GM21390 (cell line): ENCODE data around the gene PTPRN2.

Experiments used
- ATAC-seq: cut with Tn5 transposase; IDR thresholded peaks from one replicate; pipeline ENCODE4 v1.9.1; 2021; ENCODE audit not compliant: unreplicated experiment

The PTPRN2 gene

GRCh38 chr7:158495216-158495615 is 92.4 kb downstream of the PTPRN2 start:
- no peak for ATAC-seq

- ATAC-seq: no peak
Measured at GRCh38 chr7:158494643-158495042, 93.0 kb downstream of the PTPRN2 start.

GRCh38 chr7:158494162-158494586 is 93.4 kb downstream of the PTPRN2 start:
- no peak for ATAC-seq

- ATAC-seq: no peak
Measured at GRCh38 chr7:158492367-158492764, 95.3 kb downstream of the PTPRN2 start.

GRCh38 chr7:158491094-158491493 is 96.5 kb downstream of the PTPRN2 start:
- no peak for ATAC-seq

GRCh38 chr7:158490171-158490782 is 97.3 kb downstream of the PTPRN2 start:
- no peak for ATAC-seq

- ATAC-seq: no peak
Measured at GRCh38 chr7:158489462-158490155, 98.0 kb downstream of the PTPRN2 start.

GRCh38 chr7:158488181-158488971 is 99.2 kb downstream of the PTPRN2 start:
- no peak for ATAC-seq

- ATAC-seq: no peak
Measured at GRCh38 chr7:158487631-158488151, 99.9 kb downstream of the PTPRN2 start.

GRCh38 chr7:158486919-158487318 is 100.7 kb downstream of the PTPRN2 start:
- no peak for ATAC-seq

GRCh38 chr7:158484801-158485531 is 102.7 kb downstream of the PTPRN2 start:
- no peak for ATAC-seq

GRCh38 chr7:158482480-158482879 is 105.1 kb downstream of the PTPRN2 start:
- no peak for ATAC-seq

- no peak for ATAC-seq
Measured at GRCh38 chr7:158479664-158480025, 108.0 kb downstream of the PTPRN2 start.

- ATAC-seq: no peak
Measured at GRCh38 chr7:158479021-158479663, 108.5 kb downstream of the PTPRN2 start.

- ATAC-seq: no peak
Measured at GRCh38 chr7:158477866-158478265, 109.8 kb downstream of the PTPRN2 start.

GRCh38 chr7:158476331-158476932 is 111.2 kb downstream of the PTPRN2 start:
- ATAC-seq: no peak

- ATAC-seq: no peak
Measured at GRCh38 chr7:158475679-158476052, 112.0 kb downstream of the PTPRN2 start.

GRCh38 chr7:158475036-158475678 is 112.5 kb downstream of the PTPRN2 start:
- ATAC-seq: no peak

- no peak for ATAC-seq
Measured at GRCh38 chr7:158474488-158474887, 113.1 kb downstream of the PTPRN2 start.

GRCh38 chr7:158473946-158474345 is 113.7 kb downstream of the PTPRN2 start:
- ATAC-seq: no peak
